H1 (cell line): ENCODE measurements around the gene PBX3. TPM values are rescaled to one million over a fixed set of nuclear protein-coding genes. Genes with fewer than 3 reads are reported as not detected.

Experiments used
- CTCF ChIA-PET: fragments of 300-600 bp; sonication (Branson Sonifier 250); formaldehyde crosslinking; loops from one replicate; lab custom pipeline; 2021; ENCODE audit not compliant: partially characterized antibody; lab: Charles Lee
- POLR2A ChIA-PET: fragments of 300-600 bp; sonication (Branson Sonifier 250); formaldehyde crosslinking; loops from one replicate; lab custom pipeline; 2021; ENCODE audit warnings: inconsistent platforms; ENCODE audit not compliant: partially characterized antibody; lab: Charles Lee
- DNase-seq, 2 experiments: peaks; one replicate each; pipeline versions ENCODE4 v3.0.0 to v3.0.0-alpha.2; 2010 to 2022; ENCODE audit warnings: low spot score in 2 of 2, low read depth in 1 of 2, mixed read lengths in 1 of 2
- FAIRE-seq: peaks from 2 replicates; lab custom pipeline; 2011; peaks lifted over from hg19 to GRCh38; lab: Jason Lieb, UNC
- H2AFZ ChIP-seq: 2 replicates; pipeline ENCODE4 v1.8.1; 2012; ENCODE audit warnings: low read length, inconsistent platforms
- H2AK5ac ChIP-seq: 2 replicates; pipeline ENCODE4 v1.6.1; 2013; ENCODE audit warnings: low read depth, low read length
- H2BK120ac ChIP-seq: replicated peaks from 2 replicates; pipeline ENCODE3; 2013; ENCODE audit warnings: low read depth, low read length, inconsistent platforms
- H2BK12ac ChIP-seq: 2 replicates; pipeline ENCODE4 v1.6.1; 2013; ENCODE audit warnings: low read depth, low read length
- H2BK15ac ChIP-seq: 2 replicates; pipeline ENCODE4 v1.6.1; 2013; ENCODE audit warnings: low read length
- H2BK20ac ChIP-seq: 2 replicates; pipeline ENCODE4 v1.6.1; 2013; ENCODE audit warnings: low read length
- H2BK5ac ChIP-seq: 2 replicates; pipeline ENCODE4 v1.6.1; 2013; ENCODE audit warnings: low read depth, low read length
- H3K14ac ChIP-seq: 2 replicates; pipeline ENCODE4 v1.6.1; 2013; ENCODE audit warnings: inconsistent platforms; ENCODE audit not compliant: insufficient read length
- H3K18ac ChIP-seq: 2 replicates; pipeline ENCODE4 v1.6.1; 2013; ENCODE audit warnings: low read length; ENCODE audit errors: extremely low read depth
- H3K23ac ChIP-seq: 2 replicates; pipeline ENCODE4 v1.6.1; 2013; ENCODE audit warnings: inconsistent platforms; ENCODE audit not compliant: insufficient read length
- H3K23me2 ChIP-seq: 2 replicates; pipeline ENCODE4 v1.6.1; 2013; ENCODE audit warnings: low read depth, low read length
- H3K27ac ChIP-seq: 2 replicates; pipeline ENCODE4 v1.6.1; 2011; ENCODE audit warnings: low read depth, low read length, inconsistent platforms
- H3K27me3 ChIP-seq, 4 experiments: replicated peaks in 1 of 4; 1 replicate in 1 of 4; 2 replicates in 3 of 4; pipeline versions ENCODE4 v1.6.1 to v1.8.1; 2011 to 2013; ENCODE audit warnings: low read length in 3 of 4, mild to moderate bottlenecking in 3 of 4, inconsistent platforms in 2 of 4, mixed read lengths in 2 of 4, moderate library complexity in 1 of 4; ENCODE audit not compliant: control insufficient read depth in 3 of 4, insufficient read depth in 3 of 4; ENCODE audit errors: extremely low read depth in 1 of 4
- H3K36me3 ChIP-seq, 4 experiments: 2 replicates each; pipeline versions ENCODE4 v1.6.1 to v1.8.1; 2011 to 2013; ENCODE audit warnings: mild to moderate bottlenecking in 4 of 4, low read length in 3 of 4, moderate library complexity in 2 of 4, control low read depth in 1 of 4, inconsistent platforms in 1 of 4; ENCODE audit not compliant: insufficient read depth in 4 of 4, control insufficient read depth in 2 of 4
- H3K4ac ChIP-seq: replicated peaks from 2 replicates; pipeline ENCODE3; 2013; ENCODE audit warnings: low read length, low read depth, mixed read lengths, inconsistent platforms; ENCODE audit not compliant: insufficient read length
- H3K4me1 ChIP-seq, 4 experiments: replicated peaks in 1 of 4; 1 replicate in 1 of 4; 2 replicates in 3 of 4; pipeline versions ENCODE4 v1.6.1 to v1.8.1; 2011 to 2013; ENCODE audit warnings: low read length in 3 of 4, inconsistent platforms in 2 of 4, mixed read lengths in 1 of 4; ENCODE audit not compliant: insufficient read depth in 4 of 4, control insufficient read depth in 3 of 4
- H3K4me2 ChIP-seq, 2 experiments: 2 replicates each; pipeline versions ENCODE4 v1.6.1 to v1.8.1; 2011 to 2013; ENCODE audit warnings: low read depth in 2 of 2, low read length in 2 of 2, control low read depth in 1 of 2, inconsistent platforms in 1 of 2, mild to moderate bottlenecking in 1 of 2; ENCODE audit not compliant: insufficient read depth in 1 of 2
- H3K4me3 ChIP-seq, 4 experiments: fragments of 200-600, 300-600 bp in 1 of 4; sonication (generic), shearing (Covaris generic), sonication (Bioruptor Twin) in 1 of 4; 2 replicates each; pipeline versions ENCODE4 v1.5.1 to v1.8.1; 2011 to 2016; ENCODE audit warnings: low read length in 4 of 4, low read depth in 3 of 4, control low read depth in 2 of 4, inconsistent platforms in 2 of 4, mild to moderate bottlenecking in 2 of 4, mixed read lengths in 1 of 4, moderate library complexity in 1 of 4; ENCODE audit not compliant: insufficient read depth in 2 of 4; ENCODE audit errors: extremely low read depth in 1 of 4
- H3K56ac ChIP-seq: replicated peaks from 2 replicates; pipeline ENCODE3; 2013; ENCODE audit warnings: low read depth, mild to moderate bottlenecking, mixed read lengths, low read length, inconsistent platforms; ENCODE audit not compliant: insufficient read length
- H3K79me1 ChIP-seq: 2 replicates; pipeline ENCODE4 v1.6.1; 2013; ENCODE audit warnings: low read depth, low read length, control low read depth
- H3K79me2 ChIP-seq, 2 experiments: 2 replicates each; pipeline versions ENCODE4 v1.6.1 to v1.8.1; 2012 to 2013; ENCODE audit warnings: low read length in 2 of 2, mild to moderate bottlenecking in 2 of 2, inconsistent platforms in 1 of 2; ENCODE audit not compliant: insufficient read depth in 2 of 2, control insufficient read depth in 1 of 2
- H3K9ac ChIP-seq, 4 experiments: replicated peaks in 1 of 4; 1 replicate in 1 of 4; 2 replicates in 3 of 4; pipeline versions ENCODE4 v1.6.1 to v1.8.1; 2011 to 2013; ENCODE audit warnings: low read depth in 3 of 4, low read length in 3 of 4, control low read depth in 2 of 4, mild to moderate bottlenecking in 2 of 4, moderate library complexity in 2 of 4, inconsistent platforms in 1 of 4; ENCODE audit errors: extremely low read depth in 1 of 4
- H3K9me3 ChIP-seq, 2 experiments: 2 replicates each; pipeline versions ENCODE4 v1.6.1 to v1.8.1; 2012 to 2013; ENCODE audit warnings: mild to moderate bottlenecking in 2 of 2, moderate library complexity in 2 of 2, control low read depth in 1 of 2, inconsistent platforms in 1 of 2, low read depth in 1 of 2, low read length in 1 of 2, mixed read lengths in 1 of 2; ENCODE audit not compliant: insufficient read depth in 2 of 2
- H4K20me1 ChIP-seq, 2 experiments: replicated peaks in 1 of 2; 2 replicates each; pipeline versions ENCODE3 to v1.8.1; 2011 to 2013; ENCODE audit warnings: inconsistent platforms in 2 of 2, low read length in 2 of 2, mild to moderate bottlenecking in 1 of 2; ENCODE audit not compliant: insufficient read depth in 2 of 2, control insufficient read depth in 1 of 2
- H4K5ac ChIP-seq: 2 replicates; pipeline ENCODE4 v1.6.1; 2013; ENCODE audit warnings: low read length, low read depth, mixed read lengths, inconsistent platforms; ENCODE audit not compliant: insufficient read length
- H4K8ac ChIP-seq: 2 replicates; pipeline ENCODE4 v1.8.0; 2013; ENCODE audit warnings: mild to moderate bottlenecking, moderate library complexity, low read length, inconsistent platforms; ENCODE audit not compliant: insufficient read depth; ENCODE audit errors: extremely low read depth
- H4K91ac ChIP-seq: replicated peaks from 2 replicates; pipeline ENCODE3; 2013; ENCODE audit warnings: low read length, mixed read lengths, inconsistent platforms; ENCODE audit not compliant: insufficient read length
- BCL11A ChIP-seq, 2 experiments: IDR thresholded peaks; one replicate each; pipeline ENCODE4 v1.6.1; 2011; ENCODE audit warnings: low read depth in 2 of 2, low read length in 2 of 2, mild to moderate bottlenecking in 2 of 2
- CBX8 ChIP-seq: fragments of 300-800, 300-1000 bp; sonication (generic); IDR thresholded peaks from 2 replicates; pipeline ENCODE4 v1.7.1; 2016; ENCODE audit warnings: low read depth, low read length, borderline replicate concordance
- CHD2 ChIP-seq: IDR thresholded peaks from 2 replicates; pipeline ENCODE4 v1.6.1; 2012; ENCODE audit warnings: low read length, improper control_type of control experiment
- HDAC6 ChIP-seq: IDR thresholded peaks from one replicate; pipeline ENCODE4 v1.7.1; 2012; ENCODE audit warnings: low read depth, mild to moderate bottlenecking, inconsistent platforms, low read length, moderate library complexity
- KDM1A ChIP-seq: fragments of 200-600, 300-600 bp; sonication (generic); IDR thresholded peaks from 2 replicates; pipeline ENCODE4 v1.7.1; 2016; ENCODE audit warnings: mild to moderate bottlenecking, low read length, borderline replicate concordance
- POLR2A ChIP-seq, 2 experiments: IDR thresholded peaks; 1 replicate in 1 of 2; 2 replicates in 1 of 2; pipeline ENCODE4 v1.6.1; 2011; ENCODE audit warnings: low read depth in 2 of 2, low read length in 2 of 2, mild to moderate bottlenecking in 2 of 2; ENCODE audit errors: control extremely low read depth in 1 of 2
- RFX5 ChIP-seq: IDR thresholded peaks from 2 replicates; pipeline ENCODE4 v1.6.1; 2011; ENCODE audit warnings: low read depth, low read length, improper control_type of control experiment, borderline replicate concordance
- RNF2 ChIP-seq: fragments of 200-900, 300-1000 bp; sonication (generic); IDR thresholded peaks from 2 replicates; pipeline ENCODE4 v1.7.1; 2016; ENCODE audit warnings: borderline replicate concordance, low read depth, mild to moderate bottlenecking, antibody characterized with exemption, low read length; ENCODE audit not compliant: poor library complexity, severe bottlenecking; ENCODE audit errors: missing control alignments
- RXRA ChIP-seq: IDR thresholded peaks from 2 replicates; pipeline ENCODE4 v1.6.1; 2011; ENCODE audit warnings: low read depth, mild to moderate bottlenecking, low read length, moderate library complexity; ENCODE audit not compliant: insufficient read depth
- SIX5 ChIP-seq: IDR thresholded peaks from 2 replicates; pipeline ENCODE4 v1.6.1; 2011; ENCODE audit warnings: mild to moderate bottlenecking, low read depth, low read length
- SP2 ChIP-seq: IDR thresholded peaks from 2 replicates; pipeline ENCODE4 v1.6.1; 2012; ENCODE audit warnings: mild to moderate bottlenecking, low read length, inconsistent platforms
- TCF12 ChIP-seq: IDR thresholded peaks from 2 replicates; pipeline ENCODE4 v1.6.1; 2011; ENCODE audit warnings: low read depth, mild to moderate bottlenecking, low read length
- YY1 ChIP-seq: IDR thresholded peaks from 2 replicates; pipeline ENCODE4 v1.6.1; 2011; ENCODE audit warnings: low read depth, mild to moderate bottlenecking, low read length
- WGBS, 2 experiments: shearing (Covaris generic) in 1 of 2; methylation state at CpG; one replicate each; pipeline versions ENCODE4 v1.1.6 to v1.1.7; 2013 to 2015; ENCODE audit warnings: low lambda C conversion rate in 2 of 2, mixed read lengths in 2 of 2, inconsistent platforms in 1 of 2, low coverage in 1 of 2, missing lambda C conversion rate in 1 of 2; ENCODE audit not compliant: insufficient replicate concordance in 2 of 2, insufficient coverage in 1 of 2, insufficient read length in 1 of 2; ENCODE audit errors: extremely low coverage in 1 of 2, missing lambda C conversion rate in 1 of 2; 5-methylcytosine and 5-hydroxymethylcytosine counted together
- polyA plus RNA-seq, 7 experiments: library from polyadenylated mRNA; depleted of rRNA in 3 of 7; stranded (reverse) in 5 of 7; unstranded in 2 of 7; fragments of >200 nt in 5 of 7; fragments of 200-250 nt in 2 of 7; gene quantifications; 1 replicate in 5 of 7; 2 replicates in 1 of 7; 4 replicates in 1 of 7; pipeline versions ENCODE4 v1.2.1 to v1.2.3, GENCODE V29; 2011 to 2013; ENCODE audit warnings: missing spikeins in 2 of 7, mixed read lengths in 2 of 7
- total RNA-seq: library from RNA; stranded (reverse); fragmentation: NEBNext Ultra II Directional; extraction: Animal tissue kit (Norgen Biotek cat#: 25700); gene quantifications from 2 replicates; pipeline ENCODE4 v1.2.1, GENCODE V29; 2021
- TF ChIP-seq, protein P1 (sequence below): IDR thresholded peaks from 2 replicates; pipeline ENCODE4 v1.6.1; 2011; ENCODE audit warnings: low read length, improper control_type of control experiment

Gene PBX3
- total and polyA plus RNA-seq, 2 of the 8 experiments (the other 6 are each of a cell fraction or from before 2014, with no cell fraction given), result 22.7 to 44.3 TPM

DNA sequence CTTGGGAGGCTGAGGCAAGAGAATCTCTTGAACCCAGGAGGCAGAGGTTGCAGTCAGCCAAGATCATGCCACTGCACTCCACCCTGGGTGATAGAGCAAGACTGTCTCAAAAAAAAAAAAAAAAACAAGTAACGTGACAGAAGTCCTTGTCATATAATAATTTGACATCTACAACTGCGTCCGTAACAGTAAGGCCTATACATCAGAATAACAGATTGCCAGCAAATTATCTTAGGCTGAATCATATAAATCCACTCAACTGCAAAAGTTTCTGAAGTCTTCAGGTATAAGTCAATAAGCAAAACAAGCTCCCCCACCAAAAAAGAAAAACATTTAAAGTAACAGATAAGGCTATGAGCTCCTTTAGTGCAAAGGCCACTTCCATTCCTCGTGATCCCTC lies 43.5 kb upstream of the PBX3 start:
- WGBS, 2 experiments, result 87% methylated on average over 4 of the region's 4 CpGs; no CpG with 5 or more reads in 1 of the 2 experiments
- no peaks in the 10 kb centered on the region for H3K9me3 ChIP-seq
- no peaks in the 10 kb centered on the region for H3K36me3 ChIP-seq
- no peak overlapping the region for H3K9ac ChIP-seq
- no peak overlapping the region for H4K91ac ChIP-seq
- H4K20me1 ChIP-seq, result no peaks in the 10 kb centered on the region
- no peak overlapping the region for H3K18ac ChIP-seq
- no peak overlapping the region for H4K5ac ChIP-seq
- H3K23me2 ChIP-seq, result 0 out of 2 replicates have a peak, but pooled peaks cover 4% of the 10 kb centered on the region
- no peak overlapping the region for H2BK20ac ChIP-seq
- H2AFZ ChIP-seq, result no peak overlapping the region
- H2BK5ac ChIP-seq, result no peak overlapping the region
- H3K79me1 ChIP-seq, result peaks cover 10% of the 10 kb centered on the region; the same call in 1 of the 2 replicates
- DNase-seq (no peak), FAIRE-seq (no peak)
- H3K4me2 ChIP-seq, result no peak overlapping the region
- H3K4ac ChIP-seq, result no peak overlapping the region
- no peak overlapping the region for H4K8ac ChIP-seq
- H3K56ac ChIP-seq, result no peak overlapping the region
- H3K4me1 ChIP-seq, result peaks cover 0 to 15% (median 6%) of the 10 kb centered on the region in 4 experiments; a peak in 6 of 7 replicates
- H3K27ac ChIP-seq, result no peak overlapping the region
- H2BK120ac ChIP-seq, result no peak overlapping the region
- no peak overlapping the region for H2BK12ac ChIP-seq
- no peak overlapping the region for H3K23ac ChIP-seq
- H2AK5ac ChIP-seq, result no peak overlapping the region
- ChIA-PET POLR2A (interaction anchor here (0.7 to 0.9 kb wide), 2 partner anchors 15 to 740 kb away, joined by 3 read pairs; no protein-coding TSS in a partner anchor), CTCF (no interaction called here)
- no peak overlapping the region for H3K14ac ChIP-seq
- no peak overlapping the region for H2BK15ac ChIP-seq
- no peak overlapping the region for H3K4me3 ChIP-seq
- peaks cover 17 to 70% of the 10 kb centered on the region in 2 experiments for H3K79me2 ChIP-seq
- no peaks in the 10 kb centered on the region for H3K27me3 ChIP-seq
- TF ChIP-seq, protein P1, sequence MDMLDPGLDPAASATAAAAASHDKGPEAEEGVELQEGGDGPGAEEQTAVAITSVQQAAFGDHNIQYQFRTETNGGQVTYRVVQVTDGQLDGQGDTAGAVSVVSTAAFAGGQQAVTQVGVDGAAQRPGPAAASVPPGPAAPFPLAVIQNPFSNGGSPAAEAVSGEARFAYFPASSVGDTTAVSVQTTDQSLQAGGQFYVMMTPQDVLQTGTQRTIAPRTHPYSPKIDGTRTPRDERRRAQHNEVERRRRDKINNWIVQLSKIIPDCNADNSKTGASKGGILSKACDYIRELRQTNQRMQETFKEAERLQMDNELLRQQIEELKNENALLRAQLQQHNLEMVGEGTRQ, result no peak
- TF ChIP-seq HDAC6 (no peak), YY1 (no peak), RFX5 (no peak), BCL11A (IDR thresholded peaks at IDR 0.05; ENCODE audit: low read depth in 2 of 2, low read length in 2 of 2) (no peak), SP2 (no peak), TCF12 (no peak), CBX8 (no peak), CHD2 (no peak), RNF2 (no peak), SIX5 (no peak), KDM1A (no peak), POLR2A (IDR thresholded peaks at IDR 0.05; ENCODE audit: control extremely low read depth in 1 of 2, low read depth in 2 of 2, low read length in 2 of 2) (no peak), RXRA (no peak)
